GM21360 (cell line): ENCODE measurements around the gene KANK3.
A peak's percentile ranks its signal among the peaks of the same experiment; 100 is the strongest.

ENCODE experiments used
- ATAC-seq: cut with Tn5 transposase; IDR thresholded peaks from one replicate; pipeline ENCODE4 v1.9.1; 2021; ENCODE audit warnings: mild to moderate bottlenecking, moderate library complexity; ENCODE audit not compliant: unreplicated experiment

The KANK3 gene

GRCh38 chr19:8340341-8341096 lies 2.5 kb downstream of the KANK3 start:
- no peak for ATAC-seq

GRCh38 chr19:8338835-8339234 lies 4.2 kb downstream of the KANK3 start:
- no peak for ATAC-seq

GRCh38 chr19:8337728-8338127 lies 5.3 kb downstream of the KANK3 start:
- ATAC-seq: no peak

GRCh38 chr19:8336660-8337059 lies 6.4 kb downstream of the KANK3 start:
- no peak for ATAC-seq

GRCh38 chr19:8336072-8336569 lies 6.9 kb downstream of the KANK3 start:
- no peak for ATAC-seq

GRCh38 chr19:8335343-8336071 lies 7.6 kb downstream of the KANK3 start:
- ATAC-seq: peak; percentile 52

- ATAC-seq: peak; percentile 38
Measured at GRCh38 chr19:8334458-8335342, 8.4 kb downstream of the KANK3 start.

- no peak for ATAC-seq
Measured at GRCh38 chr19:8333767-8334457, 9.2 kb downstream of the KANK3 start.

GRCh38 chr19:8332976-8333766 lies 9.9 kb downstream of the KANK3 start:
- ATAC-seq: no peak

GRCh38 chr19:8331263-8331845 lies 11.7 kb downstream of the KANK3 start:
- ATAC-seq: no peak

GRCh38 chr19:8329996-8330395 lies 13.1 kb downstream of the KANK3 start:
- ATAC-seq: no peak

- ATAC-seq: no peak
Measured at GRCh38 chr19:8325454-8325853, 17.6 kb downstream of the KANK3 start.

GRCh38 chr19:8324186-8325050 lies 18.6 kb downstream of the KANK3 start:
- no peak for ATAC-seq

GRCh38 chr19:8323781-8324185 lies 19.3 kb downstream of the KANK3 start:
- ATAC-seq: no peak

GRCh38 chr19:8322638-8322997 lies 20.4 kb downstream of the KANK3 start:
- no peak for ATAC-seq

GRCh38 chr19:8321986-8322637 lies 20.9 kb downstream of the KANK3 start:
- no peak for ATAC-seq

GRCh38 chr19:8321067-8321985 lies 21.7 kb downstream of the KANK3 start, which contains the start of the genes NDUFA7 and RPS28:
Gene NDUFA7, minus strand, starts transcription at chr19:8321375. Its CDS starts 17 bp downstream, at chr19:8321358.
Gene RPS28, plus strand, starts transcription at chr19:8321496. Its CDS starts 35 bp downstream, at chr19:8321531.
- peak; percentile 90 for ATAC-seq
